Measurements from ENCODE around the gene PLA2G4B.

- no peak for TF ChIP-seq CTCF (IDR thresholded peaks at IDR 0.05)
- TF ChIP-seq POLR2A (IDR thresholded peaks at IDR 0.05): no peak
- no peak for TF ChIP-seq POLR2AphosphoS5 (IDR thresholded peaks at IDR 0.05)
Measured at GRCh38 chr15:41810651-41811431, 27.8 kb upstream of the PLA2G4B start.

Measured in breast epithelium (tissue), 3 donors.